ENCODE measurements around the gene TTPAL. TPM values are rescaled to one million over a fixed set of nuclear protein-coding genes. Genes with fewer than 3 reads are reported as not detected.

The TTPAL gene
- total RNA-seq: 1 to 10 TPM; 3.2 to 8.4 (median 5.4) TPM
- polyA plus RNA-seq: 1 to 10 TPM; 1.2 to 4.8 (median 3.0) TPM
- long read RNA-seq, donor 1, partial matches to known transcripts: 0 of 3 reads
- long read RNA-seq, donor 1, other reads (novel, unspliced or antisense): 3 of 3 reads
- long read RNA-seq, donor 2, full-length matches to known transcripts: 1 of 5 reads
- long read RNA-seq, donor 2, partial matches to known transcripts: 0 of 5 reads
- long read RNA-seq, donor 2, other reads (novel, unspliced or antisense): 4 of 5 reads

GRCh38 chr20:44475694-44476560 is at the start of gene TTPAL:
TSS of gene TTPAL (plus strand) at chr20:44475874. CDS start at chr20:44480000, 4,126 bp downstream.
- WGBS, 3 donors: 3 to 6% (median 4%) methylated on average over 45 to 55 of the region's 55 CpGs
- ATAC-seq (peak; percentile 96 to 98 (median 98)), DNase-seq (peak; percentile 90 to 93)
- Histone ChIP-seq H3K27ac (peak within 1 kb of the TSS; percentile 95), H3K27me3 (ENCODE audit: insufficient read depth in 3 of 3, low read length in 2 of 3) (no peaks in the 10 kb centered on the region), H3K4me1 (peaks cover 18% of the 10 kb centered on the region), H3K9me3 (no peaks in the 10 kb centered on the region), H3K36me3 (ENCODE audit: insufficient read depth in 1 of 2, low read depth in 1 of 2) (peaks cover 3 to 14% of the 10 kb centered on the region in 2 donors), H3K4me3 (peak within 1 kb of the TSS; percentile 90)
- intact Hi-C loops (cut with DNase I): loop anchor here (1.0 to 10.0 kb wide), 4 partner anchors 134 to 361 kb away; partner anchors contain the start of gene OSER1 (in 2 of the 2)
- peak; percentile 41 for TF ChIP-seq CTCF (IDR thresholded peaks at IDR 0.05)

- 82 to 89% (median 86%) methylated on average over 2 of the region's 2 CpGs for WGBS, 3 donors
- Histone ChIP-seq H3K27me3 (ENCODE audit: insufficient read depth in 3 of 3, low read length in 2 of 3) (peaks cover 0 to 5% (median 4%) of the 10 kb centered on the region in 3 donors), H3K9me3 (no peaks in the 10 kb centered on the region), H3K4me1 (no peaks in the 10 kb centered on the region), H3K27ac (no peak overlapping the region), H3K36me3 (ENCODE audit: insufficient read depth in 1 of 2, low read depth in 1 of 2) (no peaks in the 10 kb centered on the region), H3K4me3 (no peak overlapping the region)
- TF ChIP-seq CTCF (IDR thresholded peaks at IDR 0.05): no peak
- intact Hi-C loops (cut with DNase I): no loop called here
- ATAC-seq (no peak), DNase-seq (no peak)
These were observed 49.8 kb upstream of the TTPAL start for GRCh38 chr20:44425923-44426322.

GRCh38 chr20:44426879-44427790 is 48.5 kb upstream of the TTPAL start:
- Histone ChIP-seq H3K27ac (no peak overlapping the region), H3K9me3 (no peaks in the 10 kb centered on the region), H3K4me1 (no peaks in the 10 kb centered on the region), H3K27me3 (ENCODE audit: insufficient read depth in 3 of 3, low read length in 2 of 3) (peaks cover 0 to 17% (median 6%) of the 10 kb centered on the region in 3 donors), H3K4me3 (no peak overlapping the region), H3K36me3 (ENCODE audit: insufficient read depth in 1 of 2, low read depth in 1 of 2) (no peaks in the 10 kb centered on the region)
- TF ChIP-seq CTCF (IDR thresholded peaks at IDR 0.05): no peak
- intact Hi-C loops (cut with DNase I): no loop called here
- no peak for DNase-seq
- 71 to 79% (median 78%) methylated on average over 10 of the region's 10 CpGs for WGBS, 3 donors
- ATAC-seq: no peak

GRCh38 chr20:44427804-44428173 is 47.9 kb upstream of the TTPAL start:
- Histone ChIP-seq H3K4me1 (no peaks in the 10 kb centered on the region), H3K4me3 (no peak overlapping the region), H3K27me3 (ENCODE audit: insufficient read depth in 3 of 3, low read length in 2 of 3) (peaks cover 0 to 17% (median 6%) of the 10 kb centered on the region in 3 donors), H3K36me3 (ENCODE audit: insufficient read depth in 1 of 2, low read depth in 1 of 2) (no peaks in the 10 kb centered on the region), H3K27ac (no peak overlapping the region), H3K9me3 (no peaks in the 10 kb centered on the region)
- intact Hi-C loops (cut with DNase I): no loop called here
- DNase-seq: no peak
- ATAC-seq: no peak
- TF ChIP-seq CTCF (IDR thresholded peaks at IDR 0.05): no peak
- WGBS, 3 donors: 67 to 84% (median 79%) methylated on average over 3 of the region's 3 CpGs

Measured in psoas muscle (tissue), 8 donors.